ENCODE results near the gene FGD4.

Gene FGD4

GRCh38 chr12:32397696-32398095 is 1.7 kb upstream of the FGD4 start:
- Histone ChIP-seq H3K9me3 (ENCODE audit: insufficient read depth, low read depth, low read length) (no peaks in the 10 kb centered on the region), H3F3A (ENCODE audit: low read depth) (no peaks in the 10 kb centered on the region), H3K4me2 (ENCODE audit: low read depth, low read length, poor library complexity, severe bottlenecking) (no peak overlapping the region), H3K4me1 (ENCODE audit: insufficient read depth, low read length, poor library complexity, severe bottlenecking) (no peaks in the 10 kb centered on the region), H3K9ac (ENCODE audit: low read depth, low read length, poor library complexity, severe bottlenecking) (no peak overlapping the region), H3K9me2 (replicated peaks; ENCODE audit: low read depth, low read length) (no peaks in the 10 kb centered on the region), H2AFZ (ENCODE audit: low read length) (no peak overlapping the region), H3K4me3 (ENCODE audit: low read length, poor library complexity, severe bottlenecking) (no peak overlapping the region), H4K20me1 (ENCODE audit: insufficient read depth, low read length, poor library complexity, severe bottlenecking) (no peaks in the 10 kb centered on the region), H3K27me3 (ENCODE audit: insufficient read depth, low read length, poor library complexity, severe bottlenecking) (no peaks in the 10 kb centered on the region), H3K79me2 (ENCODE audit: insufficient read depth, low read length) (no peaks in the 10 kb centered on the region), H3K36me3 (ENCODE audit: insufficient read depth, low read length) (no peaks in the 10 kb centered on the region)
- TF ChIP-seq CTCF (conservative IDR thresholded peaks at IDR 0.05; ENCODE audit: low read length) (no peak), EZH2phosphoT487 (IDR thresholded peaks at IDR 0.05; ENCODE audit: borderline replicate concordance) (no peak)

- no peak overlapping the region for H2AFZ ChIP-seq (ENCODE audit: low read length)
- no peaks in the 10 kb centered on the region for H3K4me1 ChIP-seq (ENCODE audit: insufficient read depth, low read length, poor library complexity, severe bottlenecking)
- no peak overlapping the region for H3K4me2 ChIP-seq (ENCODE audit: low read depth, low read length, poor library complexity, severe bottlenecking)
- H3K9me2 ChIP-seq (replicated peaks; ENCODE audit: low read depth, low read length), result no peaks in the 10 kb centered on the region
- no peaks in the 10 kb centered on the region for H4K20me1 ChIP-seq (ENCODE audit: insufficient read depth, low read length, poor library complexity, severe bottlenecking)
- H3K27me3 ChIP-seq (ENCODE audit: insufficient read depth, low read length, poor library complexity, severe bottlenecking), result no peaks in the 10 kb centered on the region
- TF ChIP-seq CTCF (conservative IDR thresholded peaks at IDR 0.05; ENCODE audit: low read length) (no peak), EZH2phosphoT487 (IDR thresholded peaks at IDR 0.05; ENCODE audit: borderline replicate concordance) (no peak)
- H3K4me3 ChIP-seq (ENCODE audit: low read length, poor library complexity, severe bottlenecking), result no peak overlapping the region
- H3K9me3 ChIP-seq (ENCODE audit: insufficient read depth, low read depth, low read length), result no peaks in the 10 kb centered on the region
- H3K79me2 ChIP-seq (ENCODE audit: insufficient read depth, low read length), result no peaks in the 10 kb centered on the region
- H3K9ac ChIP-seq (ENCODE audit: low read depth, low read length, poor library complexity, severe bottlenecking), result no peak overlapping the region
- no peaks in the 10 kb centered on the region for H3F3A ChIP-seq (ENCODE audit: low read depth)
- no peaks in the 10 kb centered on the region for H3K36me3 ChIP-seq (ENCODE audit: insufficient read depth, low read length)
Measured at GRCh38 chr12:32398181-32398580, 1.2 kb upstream of the FGD4 start.

- no peaks in the 10 kb centered on the region for H4K20me1 ChIP-seq (ENCODE audit: insufficient read depth, low read length, poor library complexity, severe bottlenecking)
- H3K9ac ChIP-seq (ENCODE audit: low read depth, low read length, poor library complexity, severe bottlenecking), result no peak overlapping the region
Measured at GRCh38 chr12:32398816-32399369, 465 bp upstream of the FGD4 start.

More at GRCh38 chr12:32398816-32399369, 465 bp upstream of the FGD4 start:
- Histone ChIP-seq H3K79me2 (ENCODE audit: insufficient read depth, low read length) (no peaks in the 10 kb centered on the region), H3K36me3 (ENCODE audit: insufficient read depth, low read length) (no peaks in the 10 kb centered on the region), H3K9me3 (ENCODE audit: insufficient read depth, low read depth, low read length) (no peaks in the 10 kb centered on the region), H3K4me3 (ENCODE audit: low read length, poor library complexity, severe bottlenecking) (no peak overlapping the region), H3K27me3 (ENCODE audit: insufficient read depth, low read length, poor library complexity, severe bottlenecking) (no peaks in the 10 kb centered on the region), H3F3A (ENCODE audit: low read depth) (no peaks in the 10 kb centered on the region), H2AFZ (ENCODE audit: low read length) (no peak overlapping the region), H3K4me1 (ENCODE audit: insufficient read depth, low read length, poor library complexity, severe bottlenecking) (no peaks in the 10 kb centered on the region), H3K4me2 (ENCODE audit: low read depth, low read length, poor library complexity, severe bottlenecking) (no peak overlapping the region), H3K9me2 (replicated peaks; ENCODE audit: low read depth, low read length) (no peaks in the 10 kb centered on the region)
- TF ChIP-seq CTCF (conservative IDR thresholded peaks at IDR 0.05; ENCODE audit: low read length), result no peak
- no peak for TF ChIP-seq EZH2phosphoT487 (IDR thresholded peaks at IDR 0.05; ENCODE audit: borderline replicate concordance)
